OCI-LY3 (cell line): ENCODE measurements around the gene ACTG2.

ENCODE experiments used
- CTCF ChIP-seq: fragments of 200-600, 300-600 bp; sonication (generic); IDR thresholded peaks from 2 replicates; pipeline ENCODE4 v1.5.1; 2014; ENCODE audit warnings: antibody characterized with exemption, low read length, low read depth
- EZH2phosphoT487 ChIP-seq: fragments of 200-600 bp; shearing (Covaris generic); IDR thresholded peaks from 2 replicates; pipeline ENCODE4 v1.6.1; 2018; ENCODE audit warnings: antibody characterized with exemption, mixed run types, low read depth

GRCh38 chr2:73916666-73917065 is 23.9 kb downstream of the ACTG2 start:
- TF ChIP-seq CTCF = no peak
- no peak for TF ChIP-seq EZH2phosphoT487
